Right lobe of liver (tissue), 6 donors: ENCODE measurements around the gene CLASP2. TPM values are rescaled to one million over a fixed set of nuclear protein-coding genes. Genes with fewer than 3 reads are reported as not detected.
A peak's percentile ranks its signal among the peaks of the same experiment; 100 is the strongest.

Experiments
- ATAC-seq, 4 donors: fragments of 200-7000 bp; cut with Tn5 transposase; one replicate each; pipeline ENCODE4 v1.9.1; 2020; ENCODE audit warnings: mild to moderate bottlenecking in 4 of 4, moderate library complexity in 4 of 4
- DNase-seq, 3 donors: peaks; one replicate each; pipeline ENCODE4 v3.0.0-alpha.2; 2020
- H3K27ac ChIP-seq, 3 donors: fragments of 200-600 bp; one replicate each; pipeline ENCODE4 v1.8.0; 2022
- H3K27me3 ChIP-seq, 2 donors: fragments of 200-600 bp; one replicate each; pipeline ENCODE4 v1.8.0; 2022
- H3K36me3 ChIP-seq, 4 donors: fragments of 200-600 bp; sonication (generic) in 1 of 4; one replicate each; pipeline versions ENCODE4 v1.5.1 to v1.8.0; 2017 to 2022; ENCODE audit warnings: control low read depth in 1 of 4
- H3K4me1 ChIP-seq, 4 donors: fragments of 200-600 bp; sonication (generic) in 1 of 4; one replicate each; pipeline versions ENCODE4 v1.5.1 to v1.8.0; 2017 to 2022; ENCODE audit warnings: control low read depth in 1 of 4
- H3K4me3 ChIP-seq, 3 donors: fragments of 200-600 bp; one replicate each; pipeline ENCODE4 v1.8.0; 2022
- H3K9me3 ChIP-seq, 4 donors: fragments of 200-600 bp; sonication (generic) in 1 of 4; one replicate each; pipeline versions ENCODE4 v1.5.1 to v1.8.0; 2017 to 2022; ENCODE audit warnings: control low read depth in 1 of 4
- POLR2A ChIP-seq: fragments of 450-650 bp; IDR thresholded peaks from one replicate; pipeline ENCODE4 v1.6.1; 2017; ENCODE audit warnings: antibody characterized with exemption, mild to moderate bottlenecking
- WGBS: methylation state at CpG from one replicate; pipeline ENCODE4 v1.1.6; 2018; ENCODE audit warnings: low coverage, low lambda C conversion rate; ENCODE audit not compliant: insufficient coverage; ENCODE audit errors: missing lambda C conversion rate; 5-methylcytosine and 5-hydroxymethylcytosine counted together
- intact Hi-C, 2 donors: fragments of 100-400 bp; cut with DNase I; formaldehyde crosslinking; loops; one replicate each; pipeline versions ENCODE4 v1.11.2 to v1.14.1; 2022
- total RNA-seq, 6 experiments: library from RNA; depleted of rRNA in 2 of 6; stranded (reverse); fragments of >200 nt in 2 of 6; fragmentation: NEBNext Ultra II Directional in 3 of 6; extraction: Animal tissue kit (Norgen Biotek cat#: 25700) in 3 of 6; gene quantifications; one replicate each; pipeline versions ENCODE4 v1.1.0 to v1.2.4, GENCODE V29; 2016 to 2023
- TF ChIP-seq, protein P1 (sequence below), 4 donors: fragments of 200-600 bp in 3 of 4; fragments of 450-650 bp in 1 of 4; IDR thresholded peaks; one replicate each; pipeline versions ENCODE4 v1.5.1 to v1.8.0; 2016 to 2022; ENCODE audit warnings: antibody characterized with exemption in 4 of 4, mild to moderate bottlenecking in 2 of 4
- donor health status: DM: no; HTN: yes; CAD: no.
- donor health status: DM: no; HTN: no; CAD: no.
- donor health status: DM: no; HTN: no; CAD: no.
- donor health status: DM: no; HTN: yes; CAD: no.
- donor health status: DM: no; HTN: yes; CAD: no.

Gene CLASP2
- total RNA-seq, 6 experiments from 2014 or later = 15.0 to 19.2 (median 16.5) TPM

DNA sequence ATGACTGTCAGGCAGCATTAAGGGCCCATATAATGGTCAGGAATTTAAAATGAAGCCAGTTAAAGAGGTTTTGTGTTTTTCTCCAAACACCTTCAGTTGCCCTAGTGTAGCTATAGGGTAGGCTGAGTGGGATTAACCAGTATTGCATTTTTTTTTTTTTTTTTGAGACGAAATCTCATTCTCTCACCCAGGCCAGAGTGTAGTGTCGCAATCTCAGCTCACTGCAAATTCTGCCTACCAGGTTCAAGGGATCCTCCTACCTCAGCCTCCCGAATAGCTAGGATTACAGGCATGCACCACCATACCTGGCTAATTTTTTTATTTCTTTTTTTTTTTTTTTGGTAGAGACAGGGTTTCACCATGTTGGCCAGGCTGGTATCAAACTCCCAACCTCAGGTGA, 7.0 kb downstream of the CLASP2 start:
- intact Hi-C loops = loop anchor here in 1 of 2 donors (10.0 kb wide), 1 partner anchor 76 kb away; no protein-coding TSS in a partner anchor
- Histone ChIP-seq H3K4me1 (peaks cover 0 to 4% (median 1%) of the 10 kb centered on the region in 4 donors), H3K27me3 (no peaks in the 10 kb centered on the region), H3K4me3 (no peak overlapping the region), H3K36me3 (no peaks in the 10 kb centered on the region), H3K9me3 (no peaks in the 10 kb centered on the region), H3K27ac (no peak overlapping the region)
- TF ChIP-seq POLR2A = no peak
- TF ChIP-seq, protein P1, sequence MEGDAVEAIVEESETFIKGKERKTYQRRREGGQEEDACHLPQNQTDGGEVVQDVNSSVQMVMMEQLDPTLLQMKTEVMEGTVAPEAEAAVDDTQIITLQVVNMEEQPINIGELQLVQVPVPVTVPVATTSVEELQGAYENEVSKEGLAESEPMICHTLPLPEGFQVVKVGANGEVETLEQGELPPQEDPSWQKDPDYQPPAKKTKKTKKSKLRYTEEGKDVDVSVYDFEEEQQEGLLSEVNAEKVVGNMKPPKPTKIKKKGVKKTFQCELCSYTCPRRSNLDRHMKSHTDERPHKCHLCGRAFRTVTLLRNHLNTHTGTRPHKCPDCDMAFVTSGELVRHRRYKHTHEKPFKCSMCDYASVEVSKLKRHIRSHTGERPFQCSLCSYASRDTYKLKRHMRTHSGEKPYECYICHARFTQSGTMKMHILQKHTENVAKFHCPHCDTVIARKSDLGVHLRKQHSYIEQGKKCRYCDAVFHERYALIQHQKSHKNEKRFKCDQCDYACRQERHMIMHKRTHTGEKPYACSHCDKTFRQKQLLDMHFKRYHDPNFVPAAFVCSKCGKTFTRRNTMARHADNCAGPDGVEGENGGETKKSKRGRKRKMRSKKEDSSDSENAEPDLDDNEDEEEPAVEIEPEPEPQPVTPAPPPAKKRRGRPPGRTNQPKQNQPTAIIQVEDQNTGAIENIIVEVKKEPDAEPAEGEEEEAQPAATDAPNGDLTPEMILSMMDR (IDR thresholded peaks at IDR 0.05) = no peak
- WGBS = 89% methylated on average over 3 of the region's 3 CpGs
- DNase-seq = no peak
- ATAC-seq = no peak

DNA sequence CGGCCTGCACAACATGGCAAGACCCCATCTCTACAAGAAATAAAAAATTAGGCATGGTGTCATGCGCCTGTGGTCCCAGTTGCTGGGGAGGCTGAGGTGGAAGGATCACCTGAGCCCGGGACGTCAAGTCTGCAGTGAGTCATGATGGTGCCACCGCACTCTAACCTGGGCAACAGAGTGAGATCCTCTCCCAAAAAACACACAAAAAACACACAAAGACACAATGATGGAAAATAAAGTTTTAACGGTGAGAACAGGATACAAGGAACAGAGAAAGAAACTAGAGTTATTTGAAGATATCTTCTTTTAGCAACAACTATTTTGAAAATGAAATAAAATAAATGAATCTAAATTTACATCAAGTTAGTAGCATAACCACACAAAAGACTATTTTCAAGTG, 12.0 kb downstream of the CLASP2 start:
- ATAC-seq (no peak), DNase-seq (no peak)
- intact Hi-C loops = no loop called here
- Histone ChIP-seq H3K27me3 (no peaks in the 10 kb centered on the region), H3K4me3 (no peak overlapping the region), H3K27ac (no peak overlapping the region), H3K36me3 (no peaks in the 10 kb centered on the region), H3K9me3 (no peaks in the 10 kb centered on the region), H3K4me1 (no peaks in the 10 kb centered on the region)
- 98% methylated on average over 5 of the region's 6 CpGs for WGBS
- TF ChIP-seq, protein P1 (IDR thresholded peaks at IDR 0.05) = no peak
- TF ChIP-seq POLR2A = no peak

DNA sequence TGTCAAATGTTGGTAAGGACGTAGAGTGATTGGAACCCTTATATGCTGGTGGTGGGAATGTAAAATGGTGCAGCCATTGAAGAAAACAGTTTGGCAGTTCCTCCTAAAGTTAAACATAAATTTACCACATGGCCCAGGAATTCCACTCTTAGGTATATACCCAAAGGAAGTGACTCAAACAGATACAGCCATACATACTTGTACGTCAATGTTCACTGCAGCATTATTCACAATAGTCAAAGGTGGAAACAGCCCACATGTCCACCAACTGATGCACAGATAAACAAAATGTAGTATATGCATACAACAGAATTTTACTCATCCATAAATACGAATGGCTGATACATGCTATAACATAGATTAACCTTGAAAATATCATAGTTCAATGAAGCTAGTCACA, 13.2 kb downstream of the CLASP2 start:
- Histone ChIP-seq H3K27ac (no peak overlapping the region), H3K9me3 (no peaks in the 10 kb centered on the region), H3K4me3 (no peak overlapping the region), H3K4me1 (no peaks in the 10 kb centered on the region), H3K27me3 (no peaks in the 10 kb centered on the region), H3K36me3 (no peaks in the 10 kb centered on the region)
- intact Hi-C loops = no loop called here
- TF ChIP-seq, protein P1 (IDR thresholded peaks at IDR 0.05) = no peak
- no peak for TF ChIP-seq POLR2A
- DNase-seq (no peak), ATAC-seq (no peak)
- 97% methylated on average over 3 of the region's 3 CpGs for WGBS

DNA sequence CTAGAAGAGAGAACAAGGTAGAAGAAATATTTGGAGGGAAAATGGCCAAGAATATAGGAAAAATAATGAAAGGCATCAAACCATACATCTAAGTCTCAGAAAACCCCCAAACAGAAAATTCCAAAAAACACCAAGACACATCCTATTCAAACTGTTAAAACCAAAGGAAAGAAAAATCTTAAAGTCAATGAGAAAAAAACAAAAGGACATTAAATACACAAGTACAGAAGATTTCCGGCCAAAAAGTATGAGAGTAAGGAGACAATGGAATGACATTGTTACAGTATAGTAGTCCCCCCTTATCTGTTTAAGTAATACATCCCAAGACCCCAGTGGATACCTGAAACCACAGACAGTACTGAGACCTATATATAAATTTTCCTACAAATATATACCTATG, 18.8 kb downstream of the CLASP2 start:
- TF ChIP-seq, protein P1 (IDR thresholded peaks at IDR 0.05) = no peak
- TF ChIP-seq POLR2A = no peak
- Histone ChIP-seq H3K9me3 (no peaks in the 10 kb centered on the region), H3K27ac (no peak overlapping the region), H3K4me3 (no peak overlapping the region), H3K36me3 (no peaks in the 10 kb centered on the region), H3K27me3 (no peaks in the 10 kb centered on the region), H3K4me1 (no peaks in the 10 kb centered on the region)
- DNase-seq (no peak), ATAC-seq (no peak)
- WGBS = 82% methylated on average over 1 of the region's 1 CpG
- intact Hi-C loops = no loop called here

DNA sequence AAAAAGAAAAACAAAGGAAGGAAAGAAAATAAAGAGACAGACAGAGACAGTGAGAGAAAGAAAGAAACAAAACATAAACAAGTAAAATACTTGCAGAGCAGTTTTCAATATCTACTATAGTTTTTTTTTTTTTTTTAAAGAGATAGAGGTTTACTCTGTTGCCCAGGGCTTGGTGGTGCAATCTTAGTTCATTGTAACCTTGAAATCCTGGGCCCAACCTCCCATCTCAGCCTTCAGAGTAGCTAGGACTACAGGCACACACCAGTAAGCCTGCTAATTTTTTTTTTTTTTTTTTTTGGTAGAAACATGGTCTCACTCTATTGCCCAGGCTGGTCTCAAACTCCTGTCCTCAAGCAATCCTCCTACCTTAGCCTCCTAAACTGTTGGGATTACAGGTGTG, 23.1 kb downstream of the CLASP2 start:
- peak in 1 of 4 donors; percentile 38 for ATAC-seq

More for the DNA sequence above, 23.1 kb downstream of the CLASP2 start:
- Histone ChIP-seq H3K36me3 (no peaks in the 10 kb centered on the region), H3K4me1 (no peaks in the 10 kb centered on the region), H3K27me3 (no peaks in the 10 kb centered on the region), H3K4me3 (no peak overlapping the region), H3K9me3 (no peaks in the 10 kb centered on the region), H3K27ac (no peak overlapping the region)
- intact Hi-C loops = no loop called here
- DNase-seq = no peak
- TF ChIP-seq, protein P1 (IDR thresholded peaks at IDR 0.05) = no peak
- TF ChIP-seq POLR2A = no peak
